SK-N-MC (cell line): ENCODE measurements around the gene GABRB3.

Experiments
- EZH2 ChIP-seq: fragments of 200-600 bp; sonication (generic); IDR thresholded peaks from one replicate; pipeline ENCODE4 v1.6.1; 2017; ENCODE audit warnings: antibody characterized with exemption
- FOXP2 ChIP-seq: optimal IDR thresholded peaks from 2 replicates; pipeline ENCODE3; 2011; ENCODE audit warnings: mild to moderate bottlenecking, moderate library complexity; ENCODE audit not compliant: insufficient read depth; ENCODE audit errors: extremely low read length, control extremely low read depth
- POLR2AphosphoS5 ChIP-seq: IDR thresholded peaks from 2 replicates; pipeline ENCODE4 v1.6.1; 2012; ENCODE audit warnings: mild to moderate bottlenecking, low read depth, low read length, borderline replicate concordance

DNA sequence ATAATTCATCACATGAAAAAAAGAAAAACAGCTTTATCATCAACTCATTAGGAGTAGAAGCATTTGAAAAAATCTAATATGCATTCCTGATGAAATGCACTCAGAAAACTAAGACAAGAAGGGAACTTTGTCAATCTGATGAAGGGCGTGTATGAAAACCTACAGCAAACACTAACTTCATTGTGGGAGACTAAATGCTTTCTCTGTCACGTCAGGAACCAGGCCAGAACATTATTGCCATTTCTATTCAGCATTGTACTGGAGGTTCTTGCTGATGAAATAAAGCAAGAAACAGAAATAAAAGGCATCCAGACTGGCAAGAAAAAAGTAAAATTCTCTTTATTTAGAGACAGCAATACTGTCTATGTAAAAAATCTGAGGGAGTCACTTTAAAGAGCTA, 235.2 kb downstream of the GABRB3 start:
- no peak for TF ChIP-seq POLR2AphosphoS5
- no peak for TF ChIP-seq EZH2
- no peak for TF ChIP-seq FOXP2
